Measurements from ENCODE around the gene PARD3.
A peak's percentile ranks its signal among the peaks of the same experiment; 100 is the strongest.

Gene PARD3

GRCh38 chr10:34473174-34474008 is 341.7 kb downstream of the PARD3 start:
- H3K36me3 ChIP-seq (ENCODE audit: low read depth): no peaks in the 10 kb centered on the region
- H3K4me3 ChIP-seq (ENCODE audit: severe bottlenecking): no peak overlapping the region
- ATAC-seq (ENCODE audit: low read depth) (peak; percentile 47), DNase-seq (ENCODE audit: low spot score) (no peak)
- TF ChIP-seq CTCF (IDR thresholded peaks at IDR 0.05; ENCODE audit: poor library complexity, severe bottlenecking): no peak
- H3K9me3 ChIP-seq (ENCODE audit: severe bottlenecking): no peaks in the 10 kb centered on the region
- no peaks in the 10 kb centered on the region for H3K27me3 ChIP-seq (ENCODE audit: insufficient read depth, poor library complexity, severe bottlenecking)
- peaks cover 32% of the 10 kb centered on the region for H3K4me1 ChIP-seq (ENCODE audit: insufficient read depth, poor library complexity, severe bottlenecking)
- H3K27ac ChIP-seq (ENCODE audit: poor library complexity, severe bottlenecking): peak overlapping the region; percentile 8

GRCh38 chr10:34470307-34470706 is 344.8 kb downstream of the PARD3 start:
- Histone ChIP-seq H3K9me3 (ENCODE audit: severe bottlenecking) (no peaks in the 10 kb centered on the region), H3K4me3 (ENCODE audit: severe bottlenecking) (no peak overlapping the region), H3K27ac (ENCODE audit: poor library complexity, severe bottlenecking) (no peak overlapping the region), H3K27me3 (ENCODE audit: insufficient read depth, poor library complexity, severe bottlenecking) (no peaks in the 10 kb centered on the region), H3K4me1 (ENCODE audit: insufficient read depth, poor library complexity, severe bottlenecking) (peaks cover 15% of the 10 kb centered on the region), H3K36me3 (ENCODE audit: low read depth) (peaks cover 5% of the 10 kb centered on the region; the same call in 1 of the 2 replicates)
- DNase-seq (ENCODE audit: low spot score): no peak
- ATAC-seq (ENCODE audit: low read depth): no peak
- TF ChIP-seq CTCF (IDR thresholded peaks at IDR 0.05; ENCODE audit: poor library complexity, severe bottlenecking): no peak

- H3K36me3 ChIP-seq (ENCODE audit: low read depth): peaks cover 5% of the 10 kb centered on the region; the same call in 1 of the 2 replicates
- ATAC-seq (ENCODE audit: low read depth) (no peak), DNase-seq (ENCODE audit: low spot score) (no peak)
- H3K4me3 ChIP-seq (ENCODE audit: severe bottlenecking): no peak overlapping the region
- H3K27me3 ChIP-seq (ENCODE audit: insufficient read depth, poor library complexity, severe bottlenecking): no peaks in the 10 kb centered on the region
- TF ChIP-seq CTCF (IDR thresholded peaks at IDR 0.05; ENCODE audit: poor library complexity, severe bottlenecking): no peak
- H3K4me1 ChIP-seq (ENCODE audit: insufficient read depth, poor library complexity, severe bottlenecking): peaks cover 9% of the 10 kb centered on the region
- no peaks in the 10 kb centered on the region for H3K9me3 ChIP-seq (ENCODE audit: severe bottlenecking)
- H3K27ac ChIP-seq (ENCODE audit: poor library complexity, severe bottlenecking): no peak overlapping the region
Measured at GRCh38 chr10:34469446-34469845, 345.6 kb downstream of the PARD3 start.

GRCh38 chr10:34467902-34468301 is 347.2 kb downstream of the PARD3 start:
- Histone ChIP-seq H3K27me3 (ENCODE audit: insufficient read depth, poor library complexity, severe bottlenecking) (no peaks in the 10 kb centered on the region), H3K9me3 (ENCODE audit: severe bottlenecking) (no peaks in the 10 kb centered on the region), H3K4me1 (ENCODE audit: insufficient read depth, poor library complexity, severe bottlenecking) (no peaks in the 10 kb centered on the region), H3K36me3 (ENCODE audit: low read depth) (peaks cover 5% of the 10 kb centered on the region; the same call in 1 of the 2 replicates), H3K4me3 (ENCODE audit: severe bottlenecking) (no peak overlapping the region), H3K27ac (ENCODE audit: poor library complexity, severe bottlenecking) (no peak overlapping the region)
- DNase-seq (ENCODE audit: low spot score) (no peak), ATAC-seq (ENCODE audit: low read depth) (no peak)
- no peak for TF ChIP-seq CTCF (IDR thresholded peaks at IDR 0.05; ENCODE audit: poor library complexity, severe bottlenecking)

GRCh38 chr10:34467364-34467763 is 347.7 kb downstream of the PARD3 start:
- ATAC-seq (ENCODE audit: low read depth): no peak
- Histone ChIP-seq H3K4me1 (ENCODE audit: insufficient read depth, poor library complexity, severe bottlenecking) (no peaks in the 10 kb centered on the region), H3K9me3 (ENCODE audit: severe bottlenecking) (no peaks in the 10 kb centered on the region), H3K4me3 (ENCODE audit: severe bottlenecking) (no peak overlapping the region), H3K27ac (ENCODE audit: poor library complexity, severe bottlenecking) (no peak overlapping the region), H3K36me3 (ENCODE audit: low read depth) (peaks cover 5% of the 10 kb centered on the region; the same call in 1 of the 2 replicates), H3K27me3 (ENCODE audit: insufficient read depth, poor library complexity, severe bottlenecking) (no peaks in the 10 kb centered on the region)
- no peak for TF ChIP-seq CTCF (IDR thresholded peaks at IDR 0.05; ENCODE audit: poor library complexity, severe bottlenecking)
- no peak for DNase-seq (ENCODE audit: low spot score)
